Left lung (tissue), 10 donors: ENCODE measurements around the gene PLEKHG5. TPM values are rescaled to one million over a fixed set of nuclear protein-coding genes. Genes with fewer than 3 reads are reported as not detected.

Source experiments
- ATAC-seq: fragments of 200-7000 bp; cut with Tn5 transposase; one replicate; pipeline ENCODE4 v1.9.1; 2020; ENCODE audit warnings: moderate library complexity
- DNase-seq, 4 donors: peaks; one replicate each; pipeline ENCODE4 v3.0.0-alpha.2; 2013 to 2020
- H3K27ac ChIP-seq, 2 donors: fragments of 200-600 bp; sonication (generic) in 1 of 2; one replicate each; pipeline versions ENCODE4 v1.5.0 to v1.8.0; 2020 to 2021
- H3K27me3 ChIP-seq, 2 donors: fragments of 200-600 bp; sonication (generic) in 1 of 2; one replicate each; pipeline versions ENCODE4 v1.5.0 to v1.8.0; 2020 to 2021
- H3K36me3 ChIP-seq, 2 donors: fragments of 200-600 bp; sonication (generic) in 1 of 2; one replicate each; pipeline versions ENCODE4 v1.5.0 to v1.8.0; 2020 to 2021
- H3K4me1 ChIP-seq, 2 donors: fragments of 200-600 bp; one replicate each; pipeline ENCODE4 v1.8.0; 2021
- H3K4me3 ChIP-seq, 2 donors: fragments of 200-600 bp; sonication (generic) in 1 of 2; one replicate each; pipeline versions ENCODE4 v1.5.0 to v1.8.0; 2020 to 2021; ENCODE audit warnings: mild to moderate bottlenecking in 1 of 2
- H3K9me3 ChIP-seq, 2 donors: fragments of 200-600 bp; sonication (generic) in 1 of 2; one replicate each; pipeline versions ENCODE4 v1.5.0 to v1.8.0; 2020 to 2021
- CTCF ChIP-seq, 2 donors: fragments of 200-600 bp; sonication (generic) in 1 of 2; IDR thresholded peaks; one replicate each; pipeline versions ENCODE4 v1.5.0 to v1.8.0; 2021; ENCODE audit warnings: antibody characterized with exemption in 2 of 2
- intact Hi-C, 2 donors: fragments of 100-400 bp; cut with DNase I; formaldehyde crosslinking; loops; one replicate each; pipeline versions ENCODE4 v1.11.2 to v1.14.2; 2022
- polyA plus RNA-seq, 6 donors: library from polyadenylated mRNA; unstranded; fragments of 120-200 nt; gene quantifications; one replicate each; pipeline ENCODE4 v1.2.1, GENCODE V29; 2013; ENCODE audit not compliant: insufficient read length in 6 of 6
- total RNA-seq, 2 donors: library from RNA; stranded (reverse); fragmentation: NEBNext Ultra II Directional; extraction: Animal tissue kit (Norgen Biotek cat#: 25700); gene quantifications; one replicate each; pipeline ENCODE4 v1.2.1, GENCODE V29; 2021
- donor health status: DM: no; HTN: yes; CAD: no.
- donor health status: DM: no; HTN: no; CAD: no.

The PLEKHG5 gene
- total and polyA plus RNA-seq, 8 donors = 6.3 to 35.7 (median 28.8) TPM

- H3K36me3 ChIP-seq = no peaks in the 10 kb centered on the region
- no peak for TF ChIP-seq CTCF (IDR thresholded peaks at IDR 0.05)
- no peak overlapping the region for H3K27ac ChIP-seq
- intact Hi-C loops = no loop called here
- DNase-seq (no peak), ATAC-seq (no peak)
- H3K9me3 ChIP-seq = no peaks in the 10 kb centered on the region
- peaks cover 0 to 6% of the 10 kb centered on the region in 2 donors for H3K4me1 ChIP-seq
- peaks cover 0 to 27% of the 10 kb centered on the region in 2 donors for H3K27me3 ChIP-seq
- no peak overlapping the region for H3K4me3 ChIP-seq
These were observed 14.1 kb upstream of the PLEKHG5 start for GRCh38 chr1:6505367-6506209.

GRCh38 chr1:6504887-6505286, 13.4 kb upstream of the PLEKHG5 start:
- Histone ChIP-seq H3K4me1 (peaks cover 0 to 6% of the 10 kb centered on the region in 2 donors), H3K36me3 (no peaks in the 10 kb centered on the region), H3K4me3 (no peak overlapping the region), H3K27ac (no peak overlapping the region), H3K9me3 (no peaks in the 10 kb centered on the region), H3K27me3 (peaks cover 0 to 27% of the 10 kb centered on the region in 2 donors)
- no peak for TF ChIP-seq CTCF (IDR thresholded peaks at IDR 0.05)
- no peak for ATAC-seq
- no peak for DNase-seq
- intact Hi-C loops = no loop called here

- H3K4me3 ChIP-seq = no peak overlapping the region
- H3K9me3 ChIP-seq = no peaks in the 10 kb centered on the region
- peaks cover 0 to 23% of the 10 kb centered on the region in 2 donors for H3K27me3 ChIP-seq
- H3K4me1 ChIP-seq = peaks cover 0 to 6% of the 10 kb centered on the region in 2 donors
- intact Hi-C loops = no loop called here
- DNase-seq (no peak), ATAC-seq (no peak)
- no peaks in the 10 kb centered on the region for H3K36me3 ChIP-seq
- no peak for TF ChIP-seq CTCF (IDR thresholded peaks at IDR 0.05)
- H3K27ac ChIP-seq = no peak overlapping the region
These were observed 12.6 kb upstream of the PLEKHG5 start for GRCh38 chr1:6503884-6504602.

GRCh38 chr1:6502000-6502891, 10.8 kb upstream of the PLEKHG5 start:
- DNase-seq (no peak), ATAC-seq (no peak)
- Histone ChIP-seq H3K4me1 (peaks cover 0 to 13% of the 10 kb centered on the region in 2 donors), H3K9me3 (no peaks in the 10 kb centered on the region), H3K4me3 (no peak overlapping the region), H3K27me3 (peaks cover 0 to 34% of the 10 kb centered on the region in 2 donors), H3K27ac (no peak overlapping the region), H3K36me3 (no peaks in the 10 kb centered on the region)
- no peak for TF ChIP-seq CTCF (IDR thresholded peaks at IDR 0.05)
- intact Hi-C loops = no loop called here
